GM10248 (cell line): ENCODE results near the gene CEP128.

Experiments used
- CTCF ChIA-PET: fragments of 300-600 bp; sonication (Branson Sonifier 250); formaldehyde crosslinking; extraction: SDS; loops from one replicate; lab custom pipeline; 2021; ENCODE audit warnings: antibody characterized with exemption; lab: Yijun Ruan, JAX
- POLR2A ChIA-PET: fragments of 350-650 bp; sonication (Branson Sonifier 250); formaldehyde crosslinking; extraction: SDS; loops from one replicate; lab custom pipeline; 2020; ENCODE audit warnings: antibody characterized with exemption; lab: Yijun Ruan, JAX
- DNase-seq: peaks from one replicate; pipeline ENCODE4 v3.0.0; 2012; ENCODE audit errors: extremely low spot score
- TF ChIP-seq, protein P1 (sequence below): IDR thresholded peaks from 2 replicates; pipeline ENCODE4 v1.5.1; 2012; ENCODE audit warnings: mild to moderate bottlenecking, low read depth; ENCODE audit errors: extremely low read depth, missing control alignments, control extremely low read depth

The CEP128 gene

DNA sequence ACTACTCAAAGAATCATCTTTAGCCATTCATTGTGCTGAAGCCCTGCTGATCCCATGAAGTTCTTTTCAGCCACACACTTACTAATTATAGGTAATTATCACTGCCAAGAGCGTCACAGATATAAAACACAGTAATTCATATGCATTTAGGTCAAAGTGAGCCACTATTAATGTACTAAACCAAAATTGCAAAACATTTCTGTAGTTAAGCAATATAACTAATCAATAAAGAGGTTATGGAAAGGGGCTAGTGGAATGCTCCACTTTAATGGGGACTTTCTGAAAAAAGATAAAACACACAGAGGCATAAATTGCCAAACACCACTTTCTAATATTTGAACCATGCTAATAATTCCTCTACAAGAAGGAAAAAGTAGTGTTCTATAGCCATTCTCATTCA lies 6.8 kb upstream of the CEP128 start:
- CTCF ChIA-PET: interaction anchor here (0.7 to 0.8 kb wide), 2 partner anchors 39 to 221 kb away, joined by 3 read pairs; no protein-coding TSS in a partner anchor
- POLR2A ChIA-PET: no interaction called here
- TF ChIP-seq, protein P1, sequence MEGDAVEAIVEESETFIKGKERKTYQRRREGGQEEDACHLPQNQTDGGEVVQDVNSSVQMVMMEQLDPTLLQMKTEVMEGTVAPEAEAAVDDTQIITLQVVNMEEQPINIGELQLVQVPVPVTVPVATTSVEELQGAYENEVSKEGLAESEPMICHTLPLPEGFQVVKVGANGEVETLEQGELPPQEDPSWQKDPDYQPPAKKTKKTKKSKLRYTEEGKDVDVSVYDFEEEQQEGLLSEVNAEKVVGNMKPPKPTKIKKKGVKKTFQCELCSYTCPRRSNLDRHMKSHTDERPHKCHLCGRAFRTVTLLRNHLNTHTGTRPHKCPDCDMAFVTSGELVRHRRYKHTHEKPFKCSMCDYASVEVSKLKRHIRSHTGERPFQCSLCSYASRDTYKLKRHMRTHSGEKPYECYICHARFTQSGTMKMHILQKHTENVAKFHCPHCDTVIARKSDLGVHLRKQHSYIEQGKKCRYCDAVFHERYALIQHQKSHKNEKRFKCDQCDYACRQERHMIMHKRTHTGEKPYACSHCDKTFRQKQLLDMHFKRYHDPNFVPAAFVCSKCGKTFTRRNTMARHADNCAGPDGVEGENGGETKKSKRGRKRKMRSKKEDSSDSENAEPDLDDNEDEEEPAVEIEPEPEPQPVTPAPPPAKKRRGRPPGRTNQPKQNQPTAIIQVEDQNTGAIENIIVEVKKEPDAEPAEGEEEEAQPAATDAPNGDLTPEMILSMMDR: no peak
- no peak for DNase-seq

DNA sequence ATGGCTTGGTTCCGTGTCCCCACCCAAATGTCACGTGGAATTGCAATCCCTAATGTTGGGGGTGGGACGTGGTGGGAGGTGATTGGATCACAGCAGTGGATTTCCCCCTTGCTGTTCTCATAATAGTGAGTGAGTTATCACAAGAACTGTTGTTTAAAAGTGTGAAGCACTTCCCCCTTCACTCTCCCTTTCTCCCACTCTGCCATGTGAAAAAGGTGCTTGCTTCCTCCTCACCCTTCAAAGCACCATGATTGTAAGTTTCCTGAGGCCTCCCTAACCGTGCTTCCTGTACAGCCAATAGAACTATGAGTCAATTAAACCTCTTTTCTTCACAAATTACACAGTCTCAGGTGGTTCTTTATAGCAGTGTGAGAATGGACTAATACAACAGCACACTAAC lies 5.3 kb upstream of the CEP128 start:
- TF ChIP-seq, protein P1: no peak
- ChIA-PET POLR2A (no interaction called here), CTCF (interaction anchor here (1.4 kb wide), 1 partner anchor 40 kb away, joined by 5 read pairs; no protein-coding TSS in a partner anchor)
- DNase-seq: no peak

DNA sequence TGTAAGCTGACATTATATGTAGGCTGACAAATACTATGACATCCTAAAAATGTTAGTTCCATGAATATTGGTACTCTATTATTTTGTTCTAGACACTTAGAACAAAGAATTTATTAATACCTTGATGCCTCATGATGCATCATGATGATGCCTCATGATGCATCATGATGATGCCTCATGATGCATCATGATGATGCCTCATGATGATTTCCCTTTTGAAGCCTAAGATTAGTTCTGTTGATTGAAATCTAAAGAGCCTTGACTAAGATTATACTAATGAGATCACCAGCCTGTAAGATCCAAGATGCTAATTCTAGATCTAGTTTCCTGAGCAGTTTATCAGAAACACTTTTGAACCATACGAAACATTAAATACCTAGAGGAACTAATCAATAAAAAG lies 4.6 kb upstream of the CEP128 start:
- TF ChIP-seq, protein P1: no peak
- CTCF ChIA-PET: interaction anchor here (1.4 kb wide), 1 partner anchor 41 kb away, joined by 5 read pairs; no protein-coding TSS in a partner anchor
- POLR2A ChIA-PET: no interaction called here
- no peak for DNase-seq

DNA sequence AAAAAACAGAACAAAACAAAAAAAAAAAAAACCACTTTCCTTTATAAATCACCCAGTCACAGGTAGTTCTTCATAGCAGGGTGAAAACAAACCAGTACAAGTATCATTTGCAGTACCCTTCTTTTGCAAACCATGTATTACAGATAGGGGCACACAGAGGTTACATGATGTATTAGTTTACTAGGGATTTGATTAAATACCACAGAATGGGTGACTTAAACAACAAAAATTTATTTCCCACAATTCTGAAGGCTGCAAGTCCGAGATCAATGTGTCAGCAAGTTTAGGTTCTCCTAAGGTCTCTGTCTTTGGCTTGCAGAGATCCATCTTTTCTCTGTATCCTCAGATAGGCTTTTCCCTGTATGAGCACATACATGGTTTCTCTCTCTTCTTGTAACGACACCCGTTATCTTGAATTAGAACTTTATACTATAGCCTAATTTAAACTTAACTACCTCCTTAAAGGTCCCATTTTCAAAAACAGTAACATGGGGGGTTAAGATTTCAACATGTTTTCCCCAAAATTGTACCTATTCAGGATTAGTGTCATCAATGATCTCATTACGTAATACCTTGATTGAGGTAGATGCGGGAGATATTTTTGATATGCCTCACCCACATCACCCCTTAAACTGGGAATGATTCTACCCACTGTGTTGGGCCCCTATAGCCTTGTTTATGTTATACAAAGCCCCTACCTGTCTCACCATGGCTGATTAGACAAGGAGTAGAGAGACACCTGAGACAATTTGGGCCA lies 3.5 kb upstream of the CEP128 start:
- TF ChIP-seq, protein P1: no peak
- POLR2A ChIA-PET: no interaction called here
- DNase-seq: no peak
- CTCF ChIA-PET: interaction anchor here (1.4 kb wide), 1 partner anchor 42 kb away, joined by 5 read pairs; no protein-coding TSS in a partner anchor

DNA sequence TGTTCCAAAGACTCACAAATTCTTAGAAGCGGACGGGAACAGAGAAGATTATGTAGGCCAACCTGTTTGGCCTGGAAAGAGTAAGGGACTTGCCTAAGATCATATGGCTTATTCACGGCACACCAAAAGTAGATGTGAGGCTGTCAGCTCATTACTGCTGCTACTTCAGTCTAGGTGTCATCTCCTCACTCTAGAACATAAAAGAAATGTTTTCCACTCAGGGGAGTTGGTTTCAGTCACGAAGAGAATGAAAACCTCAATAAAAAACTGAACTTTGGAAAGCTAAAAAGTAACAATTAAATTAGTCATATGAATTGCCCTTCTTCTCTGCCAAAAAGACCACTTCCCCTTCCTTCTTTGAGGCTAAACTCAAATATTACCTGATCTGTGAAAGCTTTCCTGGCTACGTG lies 658 bp upstream of the CEP128 start:
- ChIA-PET POLR2A (interaction anchor here (0.5 to 1.2 kb wide), 2 partner anchors 278 to 545 kb away, joined by 3 to 6 read pairs; partner anchors contain the start of gene GTF2A1), CTCF (interaction anchor here (1.3 to 3.6 kb wide), 8 partner anchors 13 to 228 kb away, joined by 3 to 15 read pairs (median 6); partner anchors contain the start of gene TSHR)
- DNase-seq: no peak
- TF ChIP-seq, protein P1: no peak

DNA sequence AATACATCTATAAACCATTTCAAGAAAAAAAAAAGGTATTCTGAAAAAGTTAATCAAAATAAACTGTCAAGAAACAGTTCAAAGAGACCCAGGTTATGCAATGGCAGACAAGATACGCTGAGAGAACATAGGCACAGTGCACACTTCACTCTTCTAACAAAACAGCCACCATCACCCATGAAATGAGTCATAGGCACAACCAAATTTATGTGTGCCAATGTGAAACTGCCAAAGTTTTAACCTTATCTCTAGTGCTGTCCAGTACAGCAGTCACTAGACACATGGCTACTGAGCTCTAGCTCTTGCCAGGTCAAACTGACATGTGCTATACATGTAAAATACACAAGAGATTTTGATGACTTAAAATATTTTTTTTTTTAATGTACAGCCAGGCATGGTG lies 1.4 kb downstream of the CEP128 start:
- TF ChIP-seq, protein P1: no peak
- POLR2A ChIA-PET: no interaction called here
- CTCF ChIA-PET: interaction anchor here (0.9 to 2.0 kb wide), 4 partner anchors 14 to 230 kb away, joined by 3 to 6 read pairs (median 4); partner anchors contain the start of gene TSHR
- no peak for DNase-seq
